Neural cell (in vitro differentiated cells): Measurements from ENCODE around the gene KDM4D. TPM values are rescaled to one million over a fixed set of nuclear protein-coding genes. Genes with fewer than 3 reads are reported as not detected.
A peak's percentile ranks its signal among the peaks of the same experiment; 100 is the strongest.

Experiments used
- H2AFZ ChIP-seq: fragments of 200-600, 300-800 bp; sonication (generic), shearing (Covaris generic); 2 replicates; pipeline ENCODE4 v1.6.0; 2014; ENCODE audit warnings: low read depth, mild to moderate bottlenecking, antibody characterized with exemption, low read length, moderate library complexity
- H3F3A ChIP-seq: fragments of 200-600 bp; shearing (Covaris generic); 2 replicates; pipeline ENCODE4 v1.6.1; 2016; ENCODE audit warnings: mild to moderate bottlenecking, moderate library complexity, mixed read lengths, antibody characterized with exemption, low read length; ENCODE audit not compliant: insufficient read depth, poor library complexity, severe bottlenecking
- H3K27ac ChIP-seq: fragments of 200-600, 300-800 bp; sonication (generic), shearing (Covaris generic); 2 replicates; pipeline ENCODE4 v1.5.1; 2014; ENCODE audit warnings: mild to moderate bottlenecking, low read length, moderate library complexity
- H3K27me3 ChIP-seq: fragments of 300-800, 200-600 bp; sonication (generic), shearing (Covaris generic); 2 replicates; pipeline ENCODE4 v1.6.0; 2014; ENCODE audit warnings: mild to moderate bottlenecking, low read depth, low read length, moderate library complexity; ENCODE audit not compliant: insufficient read depth
- H3K36me3 ChIP-seq: fragments of 300-800, 200-600 bp; sonication (generic), shearing (Covaris generic); 2 replicates; pipeline ENCODE4 v1.5.1; 2014; ENCODE audit warnings: mild to moderate bottlenecking, antibody characterized with exemption, low read length, moderate library complexity; ENCODE audit not compliant: insufficient read depth
- H3K4me2 ChIP-seq: fragments of 300-800, 200-600 bp; sonication (generic), shearing (Covaris generic); 2 replicates; pipeline ENCODE4 v1.6.0; 2014; ENCODE audit warnings: mild to moderate bottlenecking, low read length
- H3K4me3 ChIP-seq: fragments of 300-800, 200-600 bp; sonication (generic), shearing (Covaris generic); 2 replicates; pipeline ENCODE4 v1.5.1; 2014; ENCODE audit warnings: mild to moderate bottlenecking, low read length, moderate library complexity
- H3K79me2 ChIP-seq: fragments of 200-600 bp; shearing (Covaris generic); replicated peaks from 2 replicates; pipeline ENCODE4 v1.6.0; 2014; ENCODE audit warnings: mild to moderate bottlenecking, low read length, moderate library complexity; ENCODE audit not compliant: insufficient read depth
- H3K9ac ChIP-seq: fragments of 300-800, 200-600 bp; sonication (generic), shearing (Covaris generic); 2 replicates; pipeline ENCODE4 v1.6.1; 2016; ENCODE audit warnings: mild to moderate bottlenecking, low read length, mixed read lengths
- H3K9me2 ChIP-seq: fragments of 200-600 bp; shearing (Covaris generic); 2 replicates; pipeline ENCODE4 v1.6.1; 2016; ENCODE audit warnings: mild to moderate bottlenecking, low read length, mixed read lengths; ENCODE audit not compliant: insufficient read depth
- H3K9me3 ChIP-seq: fragments of 200-600, 300-800 bp; sonication (generic), shearing (Covaris generic); 2 replicates; pipeline ENCODE4 v1.6.1; 2016; ENCODE audit warnings: mild to moderate bottlenecking, mixed run types, low read length, moderate library complexity, mixed read lengths
- H4K20me1 ChIP-seq: fragments of 200-600 bp; shearing (Covaris generic); 2 replicates; pipeline ENCODE4 v1.6.1; 2016; ENCODE audit warnings: mild to moderate bottlenecking, mixed run types; ENCODE audit not compliant: insufficient read depth
- CTCF ChIP-seq: fragments of 450-650 bp; IDR thresholded peaks from 2 replicates; pipeline ENCODE4 v1.5.1; 2014; ENCODE audit warnings: antibody characterized with exemption, mild to moderate bottlenecking, moderate library complexity; ENCODE audit not compliant: poor library complexity, severe bottlenecking
- EP300 ChIP-seq: fragments of 450-650 bp; conservative IDR thresholded peaks from 2 replicates; pipeline ENCODE4 v1.6.1; 2014; ENCODE audit warnings: antibody characterized with exemption, mild to moderate bottlenecking, moderate library complexity; ENCODE audit not compliant: poor library complexity, severe bottlenecking
- EZH2 ChIP-seq: fragments of 200-600, 300-800 bp; shearing (Covaris generic), sonication (generic); IDR thresholded peaks from 2 replicates; pipeline ENCODE4 v1.6.1; 2014; ENCODE audit warnings: antibody characterized with exemption, low read length, borderline replicate concordance, mild to moderate bottlenecking; ENCODE audit not compliant: insufficient read depth, poor library complexity, severe bottlenecking
- MXI1 ChIP-seq: fragments of 450-650 bp; conservative IDR thresholded peaks from 2 replicates; pipeline ENCODE4 v1.6.1; 2014; ENCODE audit warnings: antibody characterized with exemption, mild to moderate bottlenecking; ENCODE audit not compliant: poor library complexity, severe bottlenecking
- POLR2AphosphoS5 ChIP-seq: IDR thresholded peaks from 2 replicates; pipeline ENCODE4 v1.6.1; 2012
- RAD21 ChIP-seq: fragments of 450-650 bp; conservative IDR thresholded peaks from 2 replicates; pipeline ENCODE4 v1.6.1; 2014; ENCODE audit warnings: antibody characterized with exemption, mild to moderate bottlenecking, moderate library complexity
- REST ChIP-seq: IDR thresholded peaks from 2 replicates; pipeline ENCODE4 v1.6.1; 2012; ENCODE audit warnings: borderline replicate concordance
- SMC3 ChIP-seq: fragments of 450-650 bp; conservative IDR thresholded peaks from 2 replicates; pipeline ENCODE4 v1.6.1; 2014; ENCODE audit warnings: antibody characterized with exemption, mild to moderate bottlenecking, moderate library complexity; ENCODE audit not compliant: poor library complexity
- TAF1 ChIP-seq: IDR thresholded peaks from 2 replicates; pipeline ENCODE4 v1.6.1; 2012; ENCODE audit warnings: low read depth
- polyA plus RNA-seq: library from polyadenylated mRNA; depleted of rRNA; stranded (reverse); fragments of >200 nt; gene quantifications from 2 replicates; pipeline ENCODE4 v1.2.3, GENCODE V29; 2014

Gene KDM4D
- polyA plus RNA-seq, 1 donor from 2014 or later, result 1.3 TPM

GRCh38 chr11:94968334-94968958 is 5.1 kb upstream of the KDM4D start:
- Histone ChIP-seq H3K27ac (no peak overlapping the region), H3K36me3 (peaks cover 6% of the 10 kb centered on the region), H3K9ac (no peak overlapping the region)

GRCh38 chr11:94972700-94973098 is 810 bp upstream of the KDM4D start:
- Histone ChIP-seq H3K4me3 (peak overlapping the region; percentile 80), H3K4me2 (peak overlapping the region; percentile 90), H4K20me1 (no peaks in the 10 kb centered on the region), H3F3A (peaks cover 3% of the 10 kb centered on the region), H3K27ac (peak overlapping the region; percentile 79), H3K36me3 (no peaks in the 10 kb centered on the region), H3K9me2 (no peaks in the 10 kb centered on the region), H3K9me3 (no peaks in the 10 kb centered on the region), H2AFZ (peak overlapping the region; percentile 74), H3K27me3 (no peaks in the 10 kb centered on the region), H3K79me2 (peaks cover 15% of the 10 kb centered on the region), H3K9ac (peak overlapping the region; percentile 92)
- no peak for TF ChIP-seq REST
- TF ChIP-seq POLR2AphosphoS5, result no peak
- TF ChIP-seq SMC3, result no peak
- no peak for TF ChIP-seq EP300
- TF ChIP-seq MXI1, result no peak
- no peak for TF ChIP-seq EZH2
- TF ChIP-seq CTCF, result no peak
- TF ChIP-seq TAF1, result no peak
- no peak for TF ChIP-seq RAD21

More at GRCh38 chr11:94968334-94968958, 5.1 kb upstream of the KDM4D start:
- no peak overlapping the region for H2AFZ ChIP-seq
- H3K4me3 ChIP-seq, result no peak overlapping the region
- H3K79me2 ChIP-seq, result peaks cover 15% of the 10 kb centered on the region
- TF ChIP-seq RAD21 (peak; percentile 50), CTCF (peak; percentile 53), EP300 (no peak), SMC3 (peak; percentile 60), EZH2 (no peak)
- H4K20me1 ChIP-seq, result no peaks in the 10 kb centered on the region
- no peak overlapping the region for H3K4me2 ChIP-seq
- H3F3A ChIP-seq, result no peaks in the 10 kb centered on the region
- no peaks in the 10 kb centered on the region for H3K9me2 ChIP-seq
- no peaks in the 10 kb centered on the region for H3K9me3 ChIP-seq
- no peaks in the 10 kb centered on the region for H3K27me3 ChIP-seq
